Activated CD4-positive, alpha-beta T cell treated with anti-CD3 and anti-CD28 coated beads, Interleukin-2, amount 10 ng/mL, durations not matched to agents 7 days and 5 days (primary cell): Measurements from ENCODE around the gene LMO7. TPM values are rescaled to one million over a fixed set of nuclear protein-coding genes. Genes with fewer than 3 reads are reported as not detected.
A peak's percentile ranks its signal among the peaks of the same experiment; 100 is the strongest.

Experiments
- CTCF ChIA-PET: fragments of 350-600 bp; sonication (Branson Sonifier 250); formaldehyde crosslinking; loops from one replicate; lab custom pipeline; 2021; ENCODE audit warnings: antibody characterized with exemption; lab: Charles Lee
- POLR2A ChIA-PET: fragments of 350-600 bp; sonication (Branson Sonifier 250); formaldehyde crosslinking; loops from one replicate; lab custom pipeline; 2021; ENCODE audit warnings: antibody characterized with exemption; lab: Charles Lee
- DNase-seq: peaks from one replicate; pipeline ENCODE4 v3.0.0-alpha.2; 2020
- H3K27ac Mint-ChIP-seq: one replicate; pipeline ENCODE4 v1.8.0; 2021; ENCODE audit warnings: mild to moderate bottlenecking, moderate library complexity, mixed read lengths
- H3K27me3 Mint-ChIP-seq: one replicate; pipeline ENCODE4 v1.8.0; 2021; ENCODE audit warnings: mixed read lengths
- H3K36me3 Mint-ChIP-seq: one replicate; pipeline ENCODE4 v1.8.0; 2021; ENCODE audit warnings: low read depth, mixed read lengths
- H3K4me1 Mint-ChIP-seq: one replicate; pipeline ENCODE4 v1.8.0; 2021; ENCODE audit warnings: mixed read lengths
- H3K4me3 Mint-ChIP-seq: one replicate; pipeline ENCODE4 v1.8.0; 2021; ENCODE audit warnings: mild to moderate bottlenecking, moderate library complexity, mixed read lengths
- H3K9me3 Mint-ChIP-seq: one replicate; pipeline ENCODE4 v1.8.0; 2021; ENCODE audit warnings: mixed read lengths
- total RNA-seq, 2 experiments: library from RNA; stranded (reverse); gene quantifications; one replicate each; pipeline ENCODE4 v1.2.3, GENCODE V29; 2021

The LMO7 gene
- total RNA-seq, 2 experiments from 2014 or later = 23.1 to 30.7 TPM

GRCh38 chr13:75857291-75857690 is 221.2 kb downstream of the LMO7 start:
- H3K27ac Mint-ChIP-seq = no peak overlapping the region
- H3K4me1 Mint-ChIP-seq = no peaks in the 10 kb centered on the region
- no peaks in the 10 kb centered on the region for H3K27me3 Mint-ChIP-seq
- H3K4me3 Mint-ChIP-seq = no peak overlapping the region
- no peak for DNase-seq
- POLR2A ChIA-PET = no interaction called here
- H3K9me3 Mint-ChIP-seq = no peaks in the 10 kb centered on the region
- CTCF ChIA-PET = interaction anchor here (1.4 kb wide), 1 partner anchor 11 kb away, joined by 3 read pairs; no protein-coding TSS in a partner anchor
- H3K36me3 Mint-ChIP-seq = peaks cover 2% of the 10 kb centered on the region

GRCh38 chr13:75860935-75861334 is 224.8 kb downstream of the LMO7 start:
- H3K27ac Mint-ChIP-seq = no peak overlapping the region
- CTCF ChIA-PET = no interaction called here
- H3K4me1 Mint-ChIP-seq = no peaks in the 10 kb centered on the region

GRCh38 chr13:75861786-75862185 is 225.7 kb downstream of the LMO7 start:
- Mint-ChIP-seq H3K27ac (no peak overlapping the region), H3K4me3 (no peak overlapping the region), H3K9me3 (no peaks in the 10 kb centered on the region), H3K36me3 (no peaks in the 10 kb centered on the region), H3K4me1 (no peaks in the 10 kb centered on the region), H3K27me3 (no peaks in the 10 kb centered on the region)
- ChIA-PET CTCF (no interaction called here), POLR2A (no interaction called here)
- no peak for DNase-seq

More at GRCh38 chr13:75860935-75861334, 224.8 kb downstream of the LMO7 start:
- Mint-ChIP-seq H3K36me3 (no peaks in the 10 kb centered on the region), H3K4me3 (no peak overlapping the region), H3K27me3 (no peaks in the 10 kb centered on the region), H3K9me3 (no peaks in the 10 kb centered on the region)
- no peak for DNase-seq
- POLR2A ChIA-PET = no interaction called here

- Mint-ChIP-seq H3K4me3 (no peak overlapping the region), H3K4me1 (peaks cover 3% of the 10 kb centered on the region), H3K27me3 (peaks cover 2% of the 10 kb centered on the region), H3K27ac (no peak overlapping the region), H3K9me3 (no peaks in the 10 kb centered on the region), H3K36me3 (no peaks in the 10 kb centered on the region)
- DNase-seq = no peak
- ChIA-PET POLR2A (no interaction called here), CTCF (no interaction called here)
Observed at GRCh38 chr13:75864718-75865117, 228.6 kb downstream of the LMO7 start.

- DNase-seq = no peak
- POLR2A ChIA-PET = no interaction called here
- Mint-ChIP-seq H3K4me1 (peaks cover 19% of the 10 kb centered on the region), H3K27me3 (peaks cover 2% of the 10 kb centered on the region), H3K27ac (no peak overlapping the region), H3K4me3 (no peak overlapping the region), H3K36me3 (no peaks in the 10 kb centered on the region), H3K9me3 (no peaks in the 10 kb centered on the region)
- CTCF ChIA-PET = interaction anchor here (0.7 kb wide), 1 partner anchor 10 kb away, joined by 3 read pairs; no protein-coding TSS in a partner anchor
Observed at GRCh38 chr13:75867379-75868117, 231.4 kb downstream of the LMO7 start.

DNA sequence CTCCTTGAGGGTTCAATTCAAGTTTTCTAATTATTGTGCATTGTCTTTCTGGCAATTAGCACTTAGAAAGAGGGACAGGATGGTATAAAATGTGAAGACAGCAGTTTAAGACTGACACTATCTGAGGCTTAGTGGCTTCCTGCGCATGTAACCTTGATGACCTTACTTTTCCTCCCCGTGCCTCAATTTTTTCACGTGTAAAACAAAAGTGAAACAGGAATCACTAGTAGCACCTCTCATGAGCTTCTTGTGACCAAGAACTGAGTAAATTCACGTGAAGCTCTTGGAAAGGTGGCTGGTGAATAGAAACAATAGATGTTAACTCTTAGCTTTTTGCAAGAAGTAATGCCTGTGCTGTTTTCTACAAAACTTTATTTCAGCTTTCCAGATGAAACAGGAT is 233.9 kb downstream of the LMO7 start:
- Mint-ChIP-seq H3K4me1 (peaks cover 23% of the 10 kb centered on the region), H3K9me3 (no peaks in the 10 kb centered on the region), H3K36me3 (no peaks in the 10 kb centered on the region), H3K27ac (peak overlapping the region; percentile 85), H3K27me3 (peaks cover 2% of the 10 kb centered on the region), H3K4me3 (peak overlapping the region; percentile 57)
- ChIA-PET CTCF (interaction anchor here (0.9 to 1.9 kb wide), 7 partner anchors 24 to 1034 kb away, joined by 3 to 11 read pairs (median 4); no protein-coding TSS in a partner anchor), POLR2A (interaction anchor here (0.6 kb wide), 1 partner anchor 109 kb away, joined by 3 read pairs; no protein-coding TSS in a partner anchor)
- peak; percentile 45 for DNase-seq

- Mint-ChIP-seq H3K4me1 (peaks cover 27% of the 10 kb centered on the region), H3K27me3 (peaks cover 2% of the 10 kb centered on the region), H3K9me3 (no peaks in the 10 kb centered on the region), H3K36me3 (no peaks in the 10 kb centered on the region), H3K4me3 (peak overlapping the region; percentile 57), H3K27ac (peak overlapping the region; percentile 85)
- DNase-seq = peak; percentile 16
- ChIA-PET POLR2A (interaction anchor here (0.6 kb wide), 1 partner anchor 109 kb away, joined by 3 read pairs; no protein-coding TSS in a partner anchor), CTCF (interaction anchor here (0.6 to 1.9 kb wide), 6 partner anchors 24 to 1034 kb away, joined by 3 to 11 read pairs (median 4); no protein-coding TSS in a partner anchor)
Observed at GRCh38 chr13:75870397-75870903, 234.3 kb downstream of the LMO7 start.

DNA sequence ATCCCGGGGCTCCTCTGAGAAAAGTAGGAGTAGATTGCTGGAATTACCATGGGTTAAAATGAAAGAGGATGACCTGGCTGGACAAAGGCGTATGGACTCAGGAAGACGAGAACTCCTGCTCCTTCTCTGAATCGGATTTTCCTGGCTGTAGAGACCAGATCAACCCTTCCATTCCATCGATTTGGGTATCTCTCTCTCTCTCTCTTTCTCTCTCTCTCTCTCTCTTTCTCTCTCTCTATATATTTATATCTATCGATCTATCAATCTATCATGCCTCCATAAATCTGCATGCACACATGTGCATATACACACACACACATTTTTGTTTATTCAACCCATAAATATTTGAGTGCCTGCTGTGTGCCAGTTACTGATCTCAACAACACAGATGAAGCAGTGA is 234.9 kb downstream of the LMO7 start:
- no peak overlapping the region for H3K27ac Mint-ChIP-seq
- peaks cover 2% of the 10 kb centered on the region for H3K27me3 Mint-ChIP-seq
- no peak overlapping the region for H3K4me3 Mint-ChIP-seq
- no peaks in the 10 kb centered on the region for H3K36me3 Mint-ChIP-seq
- no peaks in the 10 kb centered on the region for H3K9me3 Mint-ChIP-seq
- H3K4me1 Mint-ChIP-seq = peaks cover 33% of the 10 kb centered on the region
- ChIA-PET POLR2A (no interaction called here), CTCF (interaction anchor here (0.6 to 1.3 kb wide), 3 partner anchors 109 to 1033 kb away, joined by 3 to 4 read pairs (median 3); no protein-coding TSS in a partner anchor)
- DNase-seq = no peak

GRCh38 chr13:75872980-75873379 is 236.8 kb downstream of the LMO7 start:
- no peaks in the 10 kb centered on the region for H3K9me3 Mint-ChIP-seq
- no peak overlapping the region for H3K4me3 Mint-ChIP-seq
- POLR2A ChIA-PET = no interaction called here
- H3K27me3 Mint-ChIP-seq = no peaks in the 10 kb centered on the region
- H3K27ac Mint-ChIP-seq = no peak overlapping the region
- no peaks in the 10 kb centered on the region for H3K36me3 Mint-ChIP-seq
- CTCF ChIA-PET = interaction anchor here (1.1 kb wide), 1 partner anchor 177 kb away, joined by 3 read pairs; no protein-coding TSS in a partner anchor
- DNase-seq = no peak
- H3K4me1 Mint-ChIP-seq = peaks cover 38% of the 10 kb centered on the region

DNA sequence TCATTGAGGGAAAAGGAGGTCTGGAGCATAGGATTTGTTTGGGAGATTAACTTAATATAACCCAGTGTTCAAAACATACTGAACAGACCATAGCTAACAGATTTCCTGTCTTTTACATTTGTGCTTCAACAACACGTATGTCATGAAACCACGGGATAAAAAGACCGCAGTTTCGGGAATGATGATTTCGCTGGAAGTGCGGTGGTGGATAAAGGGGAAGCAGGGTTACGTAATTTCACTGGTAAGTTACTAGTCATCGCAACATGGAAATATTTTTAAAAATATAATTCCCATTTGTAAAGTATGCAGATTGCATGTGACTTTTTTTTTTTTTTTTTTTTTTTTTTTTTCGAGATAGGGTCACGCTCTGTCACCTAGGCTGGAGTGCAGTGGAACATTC is 237.4 kb downstream of the LMO7 start:
- Mint-ChIP-seq H3K4me1 (peaks cover 38% of the 10 kb centered on the region), H3K9me3 (no peaks in the 10 kb centered on the region), H3K27me3 (no peaks in the 10 kb centered on the region), H3K36me3 (no peaks in the 10 kb centered on the region), H3K27ac (no peak overlapping the region), H3K4me3 (no peak overlapping the region)
- ChIA-PET POLR2A (no interaction called here), CTCF (interaction anchor here (1.1 kb wide), 1 partner anchor 178 kb away, joined by 3 read pairs; no protein-coding TSS in a partner anchor)
- DNase-seq = no peak

DNA sequence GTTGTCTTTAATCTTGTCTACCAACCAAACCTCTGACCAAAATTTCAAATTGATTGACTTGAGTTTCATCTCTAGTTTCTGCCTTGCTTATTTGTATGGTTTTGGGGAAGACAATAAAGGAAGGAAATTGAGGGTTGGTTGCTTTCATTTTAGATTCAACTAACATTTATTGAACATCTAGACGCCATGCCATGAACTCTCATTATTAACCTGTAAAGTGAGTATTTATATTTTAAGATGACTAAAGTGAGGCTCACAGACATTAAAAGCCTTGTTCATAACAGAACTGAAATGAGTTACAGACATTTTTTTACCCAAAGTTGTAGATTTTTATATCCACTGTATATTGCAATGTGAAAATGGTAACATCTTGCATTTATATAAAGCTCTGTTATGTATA is 239.3 kb downstream of the LMO7 start:
- POLR2A ChIA-PET = no interaction called here
- Mint-ChIP-seq H3K9me3 (no peaks in the 10 kb centered on the region), H3K27ac (peak overlapping the region; percentile 26), H3K27me3 (peaks cover 2% of the 10 kb centered on the region), H3K4me1 (peaks cover 29% of the 10 kb centered on the region), H3K36me3 (no peaks in the 10 kb centered on the region), H3K4me3 (peak overlapping the region; percentile 4)
- DNase-seq = no peak
- CTCF ChIA-PET = interaction anchor here (0.7 to 1.2 kb wide), 5 partner anchors 17 to 958 kb away, joined by 3 to 4 read pairs (median 3); no protein-coding TSS in a partner anchor

DNA sequence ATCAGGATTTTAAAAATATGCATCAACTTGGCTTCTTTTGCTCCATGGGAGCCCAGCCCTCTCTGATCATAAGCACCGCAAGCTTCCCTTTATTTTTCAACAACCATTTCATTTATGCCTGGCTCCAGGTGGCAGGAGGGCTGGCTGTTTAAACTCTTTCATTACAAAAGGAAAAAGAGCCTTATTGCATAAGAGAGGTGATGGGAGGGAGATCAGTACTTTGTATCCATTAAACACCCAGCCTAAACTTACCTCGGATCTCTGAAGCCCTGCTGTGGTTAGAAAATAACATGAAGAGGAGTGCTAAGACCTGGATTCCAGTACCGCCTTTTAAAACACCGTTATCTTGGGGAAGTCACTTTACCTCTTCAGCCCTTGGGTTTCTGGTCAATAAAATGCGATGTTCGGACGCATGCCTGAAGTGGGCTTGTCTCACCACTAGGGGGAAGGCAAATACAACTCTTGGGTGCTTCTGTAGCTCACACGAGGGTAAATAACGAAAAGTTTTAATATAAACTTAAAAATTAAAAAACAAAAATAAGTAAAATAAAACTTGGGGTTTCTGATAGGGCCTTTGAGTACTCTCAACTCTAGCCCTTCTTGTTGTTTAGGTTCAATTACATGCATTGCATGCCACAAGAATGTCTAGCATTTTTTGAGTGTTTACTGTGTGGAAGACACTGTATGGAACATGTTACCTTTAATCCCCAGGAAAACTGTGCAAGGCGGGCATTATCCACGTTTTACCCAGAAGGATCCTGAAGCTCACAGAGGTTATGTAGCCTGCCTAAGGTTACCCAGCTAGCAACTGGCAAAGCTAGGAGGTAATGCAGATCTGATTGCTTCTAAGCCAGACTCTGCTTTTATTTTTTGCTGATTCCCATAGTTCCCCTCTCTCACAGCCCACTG is 240.3 kb downstream of the LMO7 start:
- POLR2A ChIA-PET = no interaction called here
- CTCF ChIA-PET = interaction anchor here (0.5 to 1.2 kb wide), 4 partner anchors 17 to 181 kb away, joined by 3 to 4 read pairs (median 4); no protein-coding TSS in a partner anchor
- Mint-ChIP-seq H3K27ac (peak overlapping the region; percentile 28), H3K4me1 (peaks cover 19% of the 10 kb centered on the region), H3K4me3 (no peak overlapping the region), H3K36me3 (no peaks in the 10 kb centered on the region), H3K9me3 (no peaks in the 10 kb centered on the region), H3K27me3 (peaks cover 2% of the 10 kb centered on the region)
- DNase-seq = peak; percentile 63
